GM19023 (cell line): ENCODE measurements around the gene MPPE1.
"Not testable (repeated sequence)": the region's sequence is repeated elsewhere in the genome, so short reads cannot be mapped to it uniquely, and the experiment has no call there.

Experiments
- ATAC-seq: cut with Tn5 transposase; IDR thresholded peaks from one replicate; pipeline ENCODE4 v1.9.1; 2021; ENCODE audit warnings: mild to moderate bottlenecking, moderate library complexity; ENCODE audit not compliant: unreplicated experiment

Gene MPPE1, protein sequence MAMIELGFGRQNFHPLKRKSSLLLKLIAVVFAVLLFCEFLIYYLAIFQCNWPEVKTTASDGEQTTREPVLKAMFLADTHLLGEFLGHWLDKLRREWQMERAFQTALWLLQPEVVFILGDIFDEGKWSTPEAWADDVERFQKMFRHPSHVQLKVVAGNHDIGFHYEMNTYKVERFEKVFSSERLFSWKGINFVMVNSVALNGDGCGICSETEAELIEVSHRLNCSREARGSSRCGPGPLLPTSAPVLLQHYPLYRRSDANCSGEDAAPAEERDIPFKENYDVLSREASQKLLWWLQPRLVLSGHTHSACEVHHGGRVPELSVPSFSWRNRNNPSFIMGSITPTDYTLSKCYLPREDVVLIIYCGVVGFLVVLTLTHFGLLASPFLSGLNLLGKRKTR

DNA sequence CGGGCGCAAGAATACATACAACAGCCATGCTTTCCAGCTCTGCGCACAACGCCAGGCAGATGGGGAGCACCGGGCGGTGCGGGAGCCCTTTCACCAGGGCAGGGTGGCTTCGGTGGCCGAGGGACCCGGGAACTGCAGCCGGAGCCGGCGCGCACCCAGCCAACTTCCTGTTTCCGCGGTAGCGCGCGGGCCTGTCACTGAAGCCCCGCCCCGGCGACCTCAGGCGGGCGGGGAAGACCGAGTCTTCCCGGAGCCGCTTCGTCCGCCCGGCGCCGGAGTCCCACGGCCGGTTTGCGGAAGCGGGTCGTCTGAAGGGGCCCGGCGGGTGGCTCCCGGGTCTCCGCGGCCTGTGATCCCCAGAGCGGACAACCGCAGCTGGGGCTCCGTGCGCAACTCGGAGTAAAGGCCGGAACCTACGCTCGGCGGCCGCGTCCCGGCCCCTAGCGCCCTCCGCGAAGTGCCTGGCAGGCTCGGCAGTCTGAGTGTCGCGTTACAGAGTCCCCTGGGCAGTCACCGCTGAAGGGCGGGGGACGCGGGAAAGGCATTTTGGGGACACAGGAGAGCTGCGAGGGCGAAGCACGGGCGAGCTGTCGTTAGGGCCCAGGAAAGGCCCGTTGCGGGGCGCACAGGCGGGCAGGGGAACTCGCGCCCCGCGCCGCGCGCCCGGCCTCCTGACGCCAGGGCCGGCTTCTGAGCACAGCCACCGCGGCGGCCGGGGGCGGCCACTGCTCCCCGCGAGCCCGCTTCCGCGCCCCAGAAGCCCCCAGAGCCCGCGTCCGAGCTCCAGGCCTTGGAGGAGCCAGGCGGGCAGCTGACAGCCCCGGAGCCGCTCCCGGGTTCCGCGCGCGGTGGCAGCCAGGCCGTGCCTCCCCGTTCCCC is at the start of gene MPPE1:
MPPE1 (minus strand) TSS at position 136 of the 879 bp plus-strand sequence. CDS start 11,053 bp downstream, outside the sequence.
- ATAC-seq = peak; percentile 83

- no peak for ATAC-seq
Observed at GRCh38 chr18:11957636-11958035, 49.5 kb upstream of the MPPE1 start.

DNA sequence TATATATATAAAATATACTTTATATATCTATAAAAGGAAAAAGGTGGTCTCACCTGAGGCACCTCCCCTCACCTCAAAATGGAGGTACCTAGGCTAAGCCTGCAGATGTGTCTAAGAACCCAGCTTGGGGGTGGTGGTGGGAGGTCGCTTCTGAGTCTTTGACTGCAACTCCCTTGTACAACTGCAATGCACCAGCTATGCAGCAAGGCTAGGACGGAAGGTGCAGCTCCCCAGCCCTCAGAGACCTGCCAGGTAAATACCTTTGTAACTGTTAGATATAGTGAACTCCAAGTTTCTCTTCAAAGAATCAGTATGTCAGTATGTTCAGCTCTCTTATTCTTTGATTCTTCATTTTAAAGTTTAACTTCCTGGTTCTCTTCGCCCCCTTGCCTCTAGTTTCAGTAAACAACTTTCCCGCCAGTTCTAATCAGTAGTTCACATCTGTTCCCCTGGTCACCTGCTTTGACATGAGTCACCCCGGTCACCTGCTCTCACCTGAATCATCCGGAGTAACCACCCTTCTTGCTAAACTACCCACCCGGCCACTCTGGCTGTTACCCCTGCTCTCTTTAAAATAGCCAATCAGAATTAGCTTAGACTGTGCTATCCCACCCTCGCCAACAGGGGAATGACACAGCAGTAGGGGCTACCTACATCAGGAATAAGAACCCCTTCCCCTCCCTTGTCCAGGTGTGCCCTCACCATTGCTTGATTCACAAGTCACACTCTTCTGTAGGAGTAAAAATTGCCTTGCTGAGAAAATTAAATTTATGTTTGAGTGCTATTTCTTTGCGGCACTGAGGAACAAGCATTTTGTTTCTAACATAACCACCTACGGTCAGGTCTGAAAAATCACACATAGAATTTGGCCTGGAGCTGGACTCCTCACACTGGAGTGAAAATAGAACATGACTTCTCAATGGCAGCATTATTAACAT is 48.5 kb upstream of the MPPE1 start:
- ATAC-seq = no peak

DNA sequence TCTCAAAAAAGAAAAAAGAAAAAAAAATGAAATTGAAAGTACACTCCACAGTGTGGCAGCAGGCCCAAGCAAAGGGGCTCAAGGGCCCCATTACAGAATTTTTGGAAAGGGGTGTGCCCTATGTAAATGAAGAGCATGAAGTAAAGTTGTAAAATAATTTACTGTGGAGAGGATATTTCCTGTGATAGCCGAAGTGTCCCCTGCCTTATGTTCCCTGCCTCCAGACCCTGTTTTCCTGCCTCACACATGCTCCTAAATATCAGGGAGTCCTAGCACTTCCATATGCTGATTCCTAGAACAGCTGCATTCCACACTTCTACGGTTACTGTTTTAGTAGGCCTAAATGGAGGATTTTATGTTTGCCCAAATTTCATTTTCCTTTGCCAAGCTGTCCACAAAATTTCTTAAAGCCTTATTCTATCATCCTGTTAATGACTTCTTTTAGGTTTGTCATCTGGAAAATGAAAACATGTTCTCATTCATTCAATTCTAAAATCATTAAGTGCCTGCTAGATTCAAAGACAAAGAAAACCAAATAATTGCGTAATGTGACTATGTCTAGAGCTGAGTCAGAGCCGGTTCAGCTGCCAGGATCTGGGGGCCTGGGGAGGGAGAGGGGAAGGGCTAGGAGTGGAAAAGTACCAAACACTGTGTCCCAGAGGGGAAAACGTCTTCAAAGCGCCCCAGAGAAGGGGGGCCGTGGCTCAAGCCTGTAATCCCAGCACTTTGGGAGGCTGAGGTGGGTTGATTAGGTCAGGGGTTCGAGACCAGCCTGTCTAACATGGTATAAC is 47.3 kb upstream of the MPPE1 start:
- ATAC-seq = no peak

- no peak for ATAC-seq
Observed at GRCh38 chr18:11953113-11953512, 45.0 kb upstream of the MPPE1 start.

GRCh38 chr18:11951390-11951851 is 43.3 kb upstream of the MPPE1 start:
- ATAC-seq = no peak

DNA sequence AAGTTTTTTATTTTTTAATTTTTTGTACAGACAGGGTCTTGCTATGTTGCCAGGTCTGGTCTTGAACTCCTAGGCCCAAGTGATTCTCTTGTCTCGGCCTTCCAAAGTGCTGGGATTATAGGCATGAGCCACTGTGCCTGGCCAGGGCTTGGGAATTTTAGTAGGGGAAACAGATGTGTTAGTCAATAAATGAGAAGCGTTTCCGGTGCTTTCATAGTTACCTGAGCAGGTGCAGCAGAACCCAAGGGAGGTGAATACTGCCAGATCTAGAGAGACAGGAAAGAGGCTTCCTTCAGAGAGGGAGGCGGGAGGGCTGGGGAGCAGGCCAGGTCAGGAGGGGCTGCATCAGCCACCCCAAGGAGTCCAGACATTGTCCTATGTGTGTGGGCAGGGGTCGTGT is 42.7 kb upstream of the MPPE1 start:
- ATAC-seq = no peak

- ATAC-seq = no peak
Observed at GRCh38 chr18:11948852-11949523, 40.9 kb upstream of the MPPE1 start.

GRCh38 chr18:11947214-11948191 is 39.4 kb upstream of the MPPE1 start:
- ATAC-seq = peak; percentile 89

GRCh38 chr18:11946756-11947155 is 38.6 kb upstream of the MPPE1 start:
- peak; percentile 3 for ATAC-seq

DNA sequence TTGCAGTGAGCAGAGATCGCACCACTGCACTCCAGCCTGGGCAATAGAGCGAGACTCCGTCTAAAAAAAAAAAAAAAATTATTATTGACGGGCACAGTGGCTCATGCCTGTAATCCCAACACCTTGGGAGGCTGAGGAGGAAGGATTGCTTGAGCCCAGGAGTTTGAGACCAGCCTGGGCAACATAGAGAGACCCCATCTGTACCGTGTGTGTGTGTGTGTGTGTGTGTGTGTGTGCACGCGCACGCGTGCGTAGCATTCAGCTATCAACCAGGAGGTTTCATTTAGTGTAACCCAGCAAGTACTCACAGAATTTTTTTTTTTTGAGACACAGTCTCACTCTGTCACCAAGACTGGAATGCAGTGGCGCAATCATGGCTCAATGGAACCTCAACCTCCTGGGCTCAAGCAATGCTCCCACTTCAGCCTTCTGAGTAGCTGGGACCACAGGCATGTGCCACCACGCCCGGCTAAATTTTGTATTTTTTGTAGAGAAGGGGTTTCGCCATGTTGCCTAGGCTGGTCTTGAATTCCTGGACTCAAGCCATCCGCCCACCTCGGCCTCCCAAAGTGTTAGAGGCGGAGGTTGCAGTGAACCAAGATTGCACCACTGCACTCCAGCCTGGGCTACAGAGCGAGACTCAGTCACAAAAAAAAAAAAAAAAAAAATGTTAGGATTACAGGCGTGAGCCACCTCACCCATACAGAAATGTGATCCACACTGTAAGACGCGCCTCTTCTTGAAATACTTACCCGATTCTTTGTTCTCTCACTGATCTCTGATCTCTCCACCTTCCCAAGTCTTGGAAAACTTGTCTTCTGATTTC is 37.9 kb upstream of the MPPE1 start:
- ATAC-seq = not testable (repeated sequence)

- no peak for ATAC-seq
Observed at GRCh38 chr18:11944786-11945185, 36.7 kb upstream of the MPPE1 start.

- ATAC-seq = no peak
Observed at GRCh38 chr18:11944252-11944651, 36.1 kb upstream of the MPPE1 start.

GRCh38 chr18:11943551-11943950 is 35.4 kb upstream of the MPPE1 start:
- no peak for ATAC-seq

DNA sequence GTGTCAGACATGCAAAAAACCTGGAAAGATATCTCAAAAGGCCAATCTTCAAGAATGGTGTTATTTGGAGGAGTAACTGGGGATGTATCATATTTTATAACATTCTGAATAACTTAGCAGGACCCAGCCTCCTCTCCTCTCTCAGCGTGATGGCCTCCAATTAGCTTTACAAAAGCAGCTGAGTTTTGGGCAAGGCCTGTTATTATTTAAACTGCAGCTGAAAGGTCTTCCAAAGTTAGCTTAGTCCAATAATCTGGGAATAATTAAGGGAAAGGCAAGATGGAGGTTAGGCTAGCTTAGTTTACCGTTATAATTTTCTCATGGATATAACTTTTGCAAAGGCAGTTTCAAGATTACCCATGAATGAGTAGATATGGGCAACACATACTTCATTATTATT is 32.8 kb upstream of the MPPE1 start:
- ATAC-seq = no peak

GRCh38 chr18:11937874-11938478 is 29.9 kb upstream of the MPPE1 start:
- no peak for ATAC-seq

DNA sequence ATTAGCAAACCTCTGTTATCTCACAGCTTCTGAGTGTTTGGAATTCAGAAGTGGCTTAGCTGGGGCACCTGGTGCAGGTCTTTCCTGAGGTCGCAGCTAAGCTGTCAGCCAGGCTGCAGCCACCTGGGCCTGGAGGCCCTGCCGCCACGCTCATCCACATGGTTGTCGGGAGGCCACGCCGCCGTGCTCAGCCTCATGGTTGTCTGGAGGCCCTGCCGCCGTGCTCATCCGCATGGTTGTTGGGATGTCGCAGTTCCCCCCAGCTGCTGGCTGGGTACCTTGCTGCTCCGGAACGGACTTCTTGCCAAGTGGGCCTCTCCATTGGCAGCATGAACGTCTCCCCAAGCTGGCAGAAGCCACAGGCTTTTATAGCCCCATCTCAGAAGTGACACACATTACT is 24.3 kb upstream of the MPPE1 start:
- no peak for ATAC-seq
